ENCODE data around the gene KIF3B.

DNA sequence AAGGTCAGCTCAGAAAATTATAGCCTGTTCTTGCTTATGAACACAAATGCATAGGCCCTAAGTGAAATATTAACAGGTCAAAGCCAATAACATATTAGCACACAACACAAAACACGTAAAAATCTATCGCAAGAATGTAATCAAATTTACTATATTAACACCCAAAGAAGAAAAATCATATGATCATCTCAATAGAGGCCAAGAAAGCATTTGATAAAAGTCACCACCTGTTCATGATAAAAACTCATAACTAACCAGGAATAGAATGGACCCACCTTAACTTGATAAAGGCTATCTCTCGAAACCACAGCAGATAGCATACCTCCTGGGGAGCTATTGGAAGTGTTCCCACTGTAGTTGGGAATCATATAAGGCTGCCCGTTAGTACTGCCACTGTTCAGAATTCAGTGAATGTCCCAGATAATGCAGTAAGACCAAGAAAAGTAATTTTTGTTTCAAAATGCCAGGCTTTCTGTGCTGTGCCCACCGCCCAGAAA, 48.2 kb upstream of the KIF3B start:
- TF ChIP-seq EZH2 (IDR thresholded peaks at IDR 0.05; ENCODE audit: low read length, missing control alignments) = no peak
- TF ChIP-seq, protein P1, sequence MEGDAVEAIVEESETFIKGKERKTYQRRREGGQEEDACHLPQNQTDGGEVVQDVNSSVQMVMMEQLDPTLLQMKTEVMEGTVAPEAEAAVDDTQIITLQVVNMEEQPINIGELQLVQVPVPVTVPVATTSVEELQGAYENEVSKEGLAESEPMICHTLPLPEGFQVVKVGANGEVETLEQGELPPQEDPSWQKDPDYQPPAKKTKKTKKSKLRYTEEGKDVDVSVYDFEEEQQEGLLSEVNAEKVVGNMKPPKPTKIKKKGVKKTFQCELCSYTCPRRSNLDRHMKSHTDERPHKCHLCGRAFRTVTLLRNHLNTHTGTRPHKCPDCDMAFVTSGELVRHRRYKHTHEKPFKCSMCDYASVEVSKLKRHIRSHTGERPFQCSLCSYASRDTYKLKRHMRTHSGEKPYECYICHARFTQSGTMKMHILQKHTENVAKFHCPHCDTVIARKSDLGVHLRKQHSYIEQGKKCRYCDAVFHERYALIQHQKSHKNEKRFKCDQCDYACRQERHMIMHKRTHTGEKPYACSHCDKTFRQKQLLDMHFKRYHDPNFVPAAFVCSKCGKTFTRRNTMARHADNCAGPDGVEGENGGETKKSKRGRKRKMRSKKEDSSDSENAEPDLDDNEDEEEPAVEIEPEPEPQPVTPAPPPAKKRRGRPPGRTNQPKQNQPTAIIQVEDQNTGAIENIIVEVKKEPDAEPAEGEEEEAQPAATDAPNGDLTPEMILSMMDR (conservative IDR thresholded peaks at IDR 0.05 in 1 of 2, IDR thresholded peaks at IDR 0.05 in 1 of 2; ENCODE audit: low read depth in 1 of 2, low read length in 2 of 2) = no peak

All from fibroblast of lung (primary cell).